HepG2 (cell line): ENCODE measurements around the gene B4GALT5. TPM values are rescaled to one million over a fixed set of nuclear protein-coding genes. Genes with fewer than 3 reads are reported as not detected.

Experiments used
- ARID2 ChIP-seq: sonication (generic); formaldehyde crosslinking; IDR thresholded peaks from 2 replicates; pipeline ENCODE4 v1.8.1; 2022; ENCODE audit warnings: mild to moderate bottlenecking, missing genetic modification reagents, borderline replicate concordance
- CEBPB ChIP-seq: IDR thresholded peaks from 2 replicates; pipeline ENCODE4 v1.6.1; 2011; ENCODE audit warnings: low read depth, low read length, improper control_type of control experiment, borderline replicate concordance
- CHCHD3 ChIP-seq: sonication (generic); formaldehyde crosslinking; IDR thresholded peaks from 2 replicates; pipeline ENCODE4 v1.8.0; 2022; ENCODE audit warnings: mild to moderate bottlenecking, missing genetic modification reagents, moderate library complexity
- DDIT3 ChIP-seq: sonication (generic); formaldehyde crosslinking; IDR thresholded peaks from 2 replicates; pipeline ENCODE4 v1.4.0; 2020; ENCODE audit warnings: mild to moderate bottlenecking, missing genetic modification reagents
- FOXK1 ChIP-seq: sonication (generic); formaldehyde crosslinking; IDR thresholded peaks from 2 replicates; pipeline ENCODE4 v1.4.0; 2020; ENCODE audit warnings: low read depth, missing genetic modification reagents, borderline replicate concordance
- MTERF4 ChIP-seq: sonication (generic); formaldehyde crosslinking; IDR thresholded peaks from 2 replicates; pipeline ENCODE4 v1.8.0; 2023; ENCODE audit warnings: mild to moderate bottlenecking, missing genetic modification reagents
- NCOA2 ChIP-seq: sonication (generic); formaldehyde crosslinking; IDR thresholded peaks from 2 replicates; pipeline ENCODE4 v1.8.0; 2022; ENCODE audit warnings: inconsistent platforms
- REL ChIP-seq: sonication (generic); formaldehyde crosslinking; conservative IDR thresholded peaks from 2 replicates; pipeline ENCODE4 v1.8.0; 2022; ENCODE audit warnings: mild to moderate bottlenecking, missing genetic modification reagents, moderate library complexity
- RFX3 ChIP-seq: IDR thresholded peaks from 2 replicates; pipeline ENCODE4 v1.6.1; 2016; ENCODE audit warnings: missing biosample characterization, missing genetic modification reagents
- SAP130 ChIP-seq: IDR thresholded peaks from 2 replicates; pipeline ENCODE4 v1.6.1; 2016; ENCODE audit warnings: low read depth
- SIX4 ChIP-seq: sonication (generic); formaldehyde crosslinking; IDR thresholded peaks from 2 replicates; pipeline ENCODE4 v1.4.0; 2020; ENCODE audit warnings: missing genetic modification reagents
- SMAD1 ChIP-seq: sonication (generic); formaldehyde crosslinking; IDR thresholded peaks from 2 replicates; pipeline ENCODE4 v1.4.0; 2020; ENCODE audit warnings: missing genetic modification reagents, low read depth, mild to moderate bottlenecking, borderline replicate concordance
- ZBTB26 ChIP-seq: IDR thresholded peaks from 2 replicates; pipeline ENCODE4 v1.6.1; 2016; ENCODE audit warnings: missing compliant biosample characterization, missing genetic modification reagents, borderline replicate concordance
- ZBTB38 ChIP-seq: sonication (generic); formaldehyde crosslinking; IDR thresholded peaks from 2 replicates; pipeline ENCODE4 v1.5.1; 2020; ENCODE audit warnings: mild to moderate bottlenecking, missing genetic modification reagents
- ZFX ChIP-seq: sonication (generic); formaldehyde crosslinking; IDR thresholded peaks from 2 replicates; pipeline ENCODE4 v1.4.0; 2020; ENCODE audit warnings: mild to moderate bottlenecking, low read depth, missing genetic modification reagents, moderate library complexity
- ZNF652 ChIP-seq: IDR thresholded peaks from 2 replicates; pipeline ENCODE4 v1.6.1; 2016; ENCODE audit warnings: low read depth, borderline replicate concordance
- polyA plus RNA-seq, 8 experiments: library from polyadenylated mRNA; depleted of rRNA in 3 of 8; stranded (reverse) in 7 of 8; unstranded in 1 of 8; fragments of >200 nt; fragmentation: Illumina TruSeq in 4 of 8; extraction: Trizol in 4 of 8; gene quantifications; 2 replicates each; pipeline versions ENCODE4 v1.2.1 to v1.2.3, GENCODE V29; 2011 to 2016; ENCODE audit warnings: low read depth in 4 of 8, missing spikeins in 1 of 8, mixed read lengths in 1 of 8; ENCODE audit not compliant: insufficient read depth in 1 of 8
- total RNA-seq, 5 experiments: library from RNA; depleted of rRNA; stranded (reverse); fragments of >200 nt; fragmentation: Illumina TruSeq; extraction: Trizol; gene quantifications; 2 replicates each; pipeline ENCODE4 v1.2.3, GENCODE V29; 2016; ENCODE audit warnings: low read depth in 1 of 5
- TF ChIP-seq, protein P1 (sequence below): sonication (generic); formaldehyde crosslinking; conservative IDR thresholded peaks from 2 replicates; pipeline ENCODE4 v1.8.0; 2022; ENCODE audit warnings: mild to moderate bottlenecking, moderate library complexity, missing genetic modification reagents
- TF ChIP-seq, protein P2 (sequence below): sonication (generic); formaldehyde crosslinking; IDR thresholded peaks from 2 replicates; pipeline ENCODE4 v1.8.1; 2022; ENCODE audit warnings: low read depth, mild to moderate bottlenecking, missing genetic modification reagents
- TF ChIP-seq, protein P3 (sequence below): sonication (generic); formaldehyde crosslinking; IDR thresholded peaks from 2 replicates; pipeline ENCODE4 v1.4.0; 2020; ENCODE audit warnings: missing genetic modification reagents

The B4GALT5 gene
- total and polyA plus RNA-seq, 2 of the 13 experiments (the other 11 are each of a cell fraction or from before 2014, with no cell fraction given) = 27.3 to 30.9 TPM

DNA sequence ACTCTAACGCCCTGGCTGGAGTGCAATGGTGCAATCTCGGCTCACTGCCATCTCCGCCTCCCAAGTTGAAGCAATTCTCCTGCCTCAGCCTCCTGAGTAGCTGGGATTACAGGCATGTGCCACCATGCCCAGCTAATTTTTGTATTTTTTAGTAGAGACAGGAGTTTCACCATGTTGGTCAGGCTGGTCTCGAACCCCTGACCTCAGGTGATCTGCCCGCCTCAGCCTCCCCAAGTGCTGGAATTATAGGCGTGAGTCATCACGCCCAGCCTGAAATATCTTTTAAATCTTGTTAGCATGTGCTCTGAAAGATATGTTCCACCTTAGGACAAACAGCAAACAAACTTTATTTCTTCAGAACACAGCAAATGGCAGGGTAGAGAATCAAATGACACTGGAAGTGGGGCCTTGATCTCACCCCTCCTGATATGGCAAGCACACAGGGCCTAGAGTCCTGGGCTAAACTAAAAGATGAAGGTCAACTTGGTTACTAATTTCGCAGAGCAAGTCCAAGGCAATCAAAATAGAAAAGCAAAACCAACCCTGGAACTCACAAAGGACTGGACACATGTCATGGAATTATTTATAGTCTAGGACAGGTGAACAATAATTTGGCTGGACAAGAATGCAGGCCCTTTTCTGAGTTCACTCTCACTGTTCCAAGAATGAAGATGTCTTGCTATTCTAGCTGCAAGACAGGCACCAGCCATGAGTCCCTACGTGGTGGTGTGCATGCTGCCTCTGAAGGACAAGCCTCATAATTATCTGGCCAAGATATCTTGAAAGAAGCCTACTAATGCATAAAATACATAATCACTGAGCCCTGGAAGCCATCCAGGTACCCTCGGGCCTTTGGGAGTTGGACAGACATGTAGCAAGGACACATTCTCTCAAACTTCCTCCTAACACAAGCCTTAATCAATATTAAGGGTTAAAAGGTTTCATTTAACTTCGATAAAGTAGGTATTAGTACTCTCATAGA lies 35.6 kb downstream of the B4GALT5 start (continued):
- TF ChIP-seq, protein P1, sequence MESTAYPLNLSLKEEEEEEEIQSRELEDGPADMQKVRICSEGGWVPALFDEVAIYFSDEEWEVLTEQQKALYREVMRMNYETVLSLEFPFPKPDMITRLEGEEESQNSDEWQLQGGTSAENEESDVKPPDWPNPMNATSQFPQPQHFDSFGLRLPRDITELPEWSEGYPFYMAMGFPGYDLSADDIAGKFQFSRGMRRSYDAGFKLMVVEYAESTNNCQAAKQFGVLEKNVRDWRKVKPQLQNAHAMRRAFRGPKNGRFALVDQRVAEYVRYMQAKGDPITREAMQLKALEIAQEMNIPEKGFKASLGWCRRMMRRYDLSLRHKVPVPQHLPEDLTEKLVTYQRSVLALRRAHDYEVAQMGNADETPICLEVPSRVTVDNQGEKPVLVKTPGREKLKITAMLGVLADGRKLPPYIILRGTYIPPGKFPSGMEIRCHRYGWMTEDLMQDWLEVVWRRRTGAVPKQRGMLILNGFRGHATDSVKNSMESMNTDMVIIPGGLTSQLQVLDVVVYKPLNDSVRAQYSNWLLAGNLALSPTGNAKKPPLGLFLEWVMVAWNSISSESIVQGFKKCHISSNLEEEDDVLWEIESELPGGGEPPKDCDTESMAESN (CRISPR knock-in tag) = 0 out of 2 replicates have a peak, but pooled peaks have one; percentile 24
- no peak for TF ChIP-seq CHCHD3 (CRISPR knock-in tag)
- 0 out of 2 replicates have a peak, but pooled peaks have one; percentile 33 for TF ChIP-seq ZFX (CRISPR knock-in tag)
- TF ChIP-seq ZBTB38 (CRISPR knock-in tag) = 0 out of 2 replicates have a peak, but pooled peaks have one; percentile 33
- no peak for TF ChIP-seq CEBPB
- TF ChIP-seq ZNF652 (CRISPR knock-in tag) = peak; percentile 14; the same call in 1 of the 2 replicates
- 0 out of 2 replicates have a peak, but pooled peaks have one; percentile 30 for TF ChIP-seq SMAD1 (CRISPR knock-in tag)
- no peak for TF ChIP-seq RFX3
- TF ChIP-seq DDIT3 = no peak
- TF ChIP-seq NCOA2 (CRISPR knock-in tag) = no peak
- no peak for TF ChIP-seq ZBTB26 (CRISPR knock-in tag)
- 0 out of 2 replicates have a peak, but pooled peaks have one; percentile 60 for TF ChIP-seq MTERF4 (CRISPR knock-in tag)
- TF ChIP-seq ARID2 (CRISPR knock-in tag) = 0 out of 2 replicates have a peak, but pooled peaks have one; percentile 39
- TF ChIP-seq SAP130 (CRISPR knock-in tag) = 0 out of 2 replicates have a peak, but pooled peaks have one; percentile 16
- no peak for TF ChIP-seq FOXK1 (CRISPR knock-in tag)
- TF ChIP-seq, protein P2, sequence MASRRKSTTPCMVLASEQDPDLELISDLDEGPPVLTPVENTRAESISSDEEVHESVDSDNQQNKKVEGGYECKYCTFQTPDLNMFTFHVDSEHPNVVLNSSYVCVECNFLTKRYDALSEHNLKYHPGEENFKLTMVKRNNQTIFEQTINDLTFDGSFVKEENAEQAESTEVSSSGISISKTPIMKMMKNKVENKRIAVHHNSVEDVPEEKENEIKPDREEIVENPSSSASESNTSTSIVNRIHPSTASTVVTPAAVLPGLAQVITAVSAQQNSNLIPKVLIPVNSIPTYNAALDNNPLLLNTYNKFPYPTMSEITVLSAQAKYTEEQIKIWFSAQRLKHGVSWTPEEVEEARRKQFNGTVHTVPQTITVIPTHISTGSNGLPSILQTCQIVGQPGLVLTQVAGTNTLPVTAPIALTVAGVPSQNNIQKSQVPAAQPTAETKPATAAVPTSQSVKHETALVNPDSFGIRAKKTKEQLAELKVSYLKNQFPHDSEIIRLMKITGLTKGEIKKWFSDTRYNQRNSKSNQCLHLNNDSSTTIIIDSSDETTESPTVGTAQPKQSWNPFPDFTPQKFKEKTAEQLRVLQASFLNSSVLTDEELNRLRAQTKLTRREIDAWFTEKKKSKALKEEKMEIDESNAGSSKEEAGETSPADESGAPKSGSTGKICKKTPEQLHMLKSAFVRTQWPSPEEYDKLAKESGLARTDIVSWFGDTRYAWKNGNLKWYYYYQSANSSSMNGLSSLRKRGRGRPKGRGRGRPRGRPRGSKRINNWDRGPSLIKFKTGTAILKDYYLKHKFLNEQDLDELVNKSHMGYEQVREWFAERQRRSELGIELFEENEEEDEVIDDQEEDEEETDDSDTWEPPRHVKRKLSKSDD (CRISPR knock-in tag) = no peak
- no peak for TF ChIP-seq SIX4
- TF ChIP-seq REL (CRISPR knock-in tag) = no peak
- TF ChIP-seq, protein P3, sequence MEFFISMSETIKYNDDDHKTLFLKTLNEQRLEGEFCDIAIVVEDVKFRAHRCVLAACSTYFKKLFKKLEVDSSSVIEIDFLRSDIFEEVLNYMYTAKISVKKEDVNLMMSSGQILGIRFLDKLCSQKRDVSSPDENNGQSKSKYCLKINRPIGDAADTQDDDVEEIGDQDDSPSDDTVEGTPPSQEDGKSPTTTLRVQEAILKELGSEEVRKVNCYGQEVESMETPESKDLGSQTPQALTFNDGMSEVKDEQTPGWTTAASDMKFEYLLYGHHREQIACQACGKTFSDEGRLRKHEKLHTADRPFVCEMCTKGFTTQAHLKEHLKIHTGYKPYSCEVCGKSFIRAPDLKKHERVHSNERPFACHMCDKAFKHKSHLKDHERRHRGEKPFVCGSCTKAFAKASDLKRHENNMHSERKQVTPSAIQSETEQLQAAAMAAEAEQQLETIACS (CRISPR knock-in tag) = no peak
